Pancreas (tissue), 10 donors: ENCODE results near the gene DNER. TPM values are rescaled to one million over a fixed set of nuclear protein-coding genes. Genes with fewer than 3 reads are reported as not detected.

ENCODE experiments used
- ATAC-seq, 4 donors: fragments of 200-7000 bp; cut with Tn5 transposase; one replicate each; pipeline versions ENCODE4 v1.8.0 to v1.9.1; 2020; ENCODE audit warnings: mild to moderate bottlenecking in 4 of 4, moderate library complexity in 4 of 4
- DNase-seq, 6 donors: peaks; one replicate each; pipeline ENCODE4 v3.0.0-alpha.2; 2020
- FAIRE-seq: peaks from 2 replicates; lab custom pipeline; 2012; peaks lifted over from hg19 to GRCh38; lab: Jason Lieb, UNC
- H3K27ac ChIP-seq, 4 donors: fragments of 200-600 bp; sonication (generic); 1 replicate in 3 of 4; 2 replicates in 1 of 4; pipeline versions ENCODE4 v1.5.0 to v1.8.0; 2020
- H3K27me3 ChIP-seq, 4 donors: fragments of 200-600 bp; one replicate each; pipeline ENCODE4 v1.8.0; 2021
- H3K36me3 ChIP-seq, 3 donors: fragments of 200-600 bp; sonication (generic) in 1 of 3; one replicate each; pipeline versions ENCODE4 v1.5.0 to v1.8.0; 2020 to 2021
- H3K4me1 ChIP-seq, 3 donors: fragments of 200-600 bp; one replicate each; pipeline ENCODE4 v1.8.0; 2021
- H3K4me3 ChIP-seq, 4 donors: fragments of 200-600 bp; sonication (generic) in 2 of 4; one replicate each; pipeline versions ENCODE4 v1.5.0 to v1.8.0; 2020 to 2021
- H3K9me3 ChIP-seq, 4 donors: fragments of 200-600 bp; one replicate each; pipeline ENCODE4 v1.8.0; 2021
- WGBS, 2 donors: extraction: QIAGEN DNeasy Blood & Tissue Kit; methylation state at CpG; one replicate each; pipeline ENCODE4 v1.1.7; 2013; 5-methylcytosine and 5-hydroxymethylcytosine counted together
- intact Hi-C, 3 donors: fragments of 100-400 bp; cut with DNase I; formaldehyde crosslinking; loops; one replicate each; pipeline versions ENCODE4 v1.11.1 to v1.14.2; 2022
- polyA plus RNA-seq, 2 donors: library from polyadenylated mRNA; stranded (reverse); fragments of 200-250 nt; gene quantifications; one replicate each; pipeline ENCODE4 v1.2.3, GENCODE V29; 2013
- total RNA-seq, 6 donors: library from RNA; stranded (reverse); fragmentation: NEBNext Ultra II Directional in 4 of 6; extraction: Animal tissue kit (Norgen Biotek cat#: 25700) in 4 of 6; gene quantifications; one replicate each; pipeline versions ENCODE4 v1.2.1 to v1.2.4, GENCODE V29; 2021 to 2023
- TF ChIP-seq, protein P1 (sequence below), 4 donors: fragments of 200-600 bp; sonication (generic) in 3 of 4; IDR thresholded peaks; one replicate each; pipeline versions ENCODE4 v1.5.0 to v1.8.0; 2021; ENCODE audit warnings: antibody characterized with exemption in 4 of 4
- donor health status: healthy with polysubstance abuse.
- donor health status: DM: no; HTN: no; CAD: no; lungs with moderate emphysema.
- donor health status: DM: no; HTN: no; CAD: no.
- donor health status: control.
- donor health status: control.
- donor health status: Bipolar disorder and iron deficiency.
- donor health status: DM: yes; HTN: yes; CAD: no.
- donor health status: DM: no; HTN: no; CAD: no.
- donor health status: DM: no; HTN: no; CAD: no.
- donor health status: DM: yes; HTN: yes; CAD: no.

The DNER gene
- total and polyA plus RNA-seq, 8 donors: 0.25 to 2.3 (median 0.44) TPM

DNA sequence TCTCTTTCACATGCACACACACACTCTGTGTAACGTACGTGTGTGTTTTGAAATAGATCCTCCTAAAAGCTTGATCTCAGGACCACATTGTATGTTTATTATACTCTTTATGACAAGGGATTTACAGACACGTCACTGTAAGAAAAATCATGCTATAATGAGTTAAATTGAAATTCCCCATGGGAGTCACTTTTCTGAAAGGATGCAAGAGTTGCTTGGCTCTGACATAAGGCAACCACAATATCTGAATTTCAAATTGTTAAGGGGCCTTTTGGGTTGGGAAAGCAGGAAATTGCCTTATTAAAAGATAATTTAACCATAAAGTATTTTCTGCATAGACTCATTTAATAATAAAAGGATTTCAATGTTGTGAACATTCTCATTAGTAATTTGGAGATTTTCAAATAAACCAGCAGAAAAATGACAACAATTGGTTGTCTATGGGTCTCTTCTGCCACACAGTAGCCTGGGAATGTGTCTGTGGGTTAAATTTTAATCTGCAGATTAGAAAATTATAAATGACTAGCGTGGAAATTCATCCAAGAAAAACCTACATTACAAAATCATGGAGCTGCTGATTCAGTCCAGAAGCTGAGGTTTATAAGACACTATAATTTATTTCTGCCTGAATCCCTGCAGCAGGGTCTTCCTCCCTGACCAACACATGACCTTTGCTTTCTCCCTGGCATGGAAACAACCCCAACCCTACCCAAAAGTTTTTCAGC lies 367.4 kb downstream of the DNER start:
- Histone ChIP-seq H3K27me3 (no peaks in the 10 kb centered on the region), H3K4me3 (no peak overlapping the region), H3K4me1 (no peaks in the 10 kb centered on the region), H3K9me3 (no peaks in the 10 kb centered on the region), H3K27ac (no peak overlapping the region), H3K36me3 (no peaks in the 10 kb centered on the region)
- WGBS, 2 donors: 42 to 50% methylated on average over 4 of the region's 4 CpGs
- no peak for ATAC-seq
- TF ChIP-seq, protein P1, sequence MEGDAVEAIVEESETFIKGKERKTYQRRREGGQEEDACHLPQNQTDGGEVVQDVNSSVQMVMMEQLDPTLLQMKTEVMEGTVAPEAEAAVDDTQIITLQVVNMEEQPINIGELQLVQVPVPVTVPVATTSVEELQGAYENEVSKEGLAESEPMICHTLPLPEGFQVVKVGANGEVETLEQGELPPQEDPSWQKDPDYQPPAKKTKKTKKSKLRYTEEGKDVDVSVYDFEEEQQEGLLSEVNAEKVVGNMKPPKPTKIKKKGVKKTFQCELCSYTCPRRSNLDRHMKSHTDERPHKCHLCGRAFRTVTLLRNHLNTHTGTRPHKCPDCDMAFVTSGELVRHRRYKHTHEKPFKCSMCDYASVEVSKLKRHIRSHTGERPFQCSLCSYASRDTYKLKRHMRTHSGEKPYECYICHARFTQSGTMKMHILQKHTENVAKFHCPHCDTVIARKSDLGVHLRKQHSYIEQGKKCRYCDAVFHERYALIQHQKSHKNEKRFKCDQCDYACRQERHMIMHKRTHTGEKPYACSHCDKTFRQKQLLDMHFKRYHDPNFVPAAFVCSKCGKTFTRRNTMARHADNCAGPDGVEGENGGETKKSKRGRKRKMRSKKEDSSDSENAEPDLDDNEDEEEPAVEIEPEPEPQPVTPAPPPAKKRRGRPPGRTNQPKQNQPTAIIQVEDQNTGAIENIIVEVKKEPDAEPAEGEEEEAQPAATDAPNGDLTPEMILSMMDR (IDR thresholded peaks at IDR 0.05): no peak
- FAIRE-seq: no peak
- intact Hi-C loops: no loop called here
- DNase-seq: no peak

- no peak for DNase-seq
- 65 to 72% methylated on average over 4 of the region's 4 CpGs for WGBS, 2 donors
- Histone ChIP-seq H3K36me3 (no peaks in the 10 kb centered on the region), H3K27ac (no peak overlapping the region), H3K9me3 (no peaks in the 10 kb centered on the region), H3K4me3 (no peak overlapping the region), H3K27me3 (no peaks in the 10 kb centered on the region), H3K4me1 (no peaks in the 10 kb centered on the region)
- intact Hi-C loops: no loop called here
- no peak for ATAC-seq
- no peak for FAIRE-seq
- TF ChIP-seq, protein P1 (IDR thresholded peaks at IDR 0.05): no peak
Observed at GRCh38 chr2:229344955-229345354, 369.4 kb downstream of the DNER start.

- intact Hi-C loops: no loop called here
- no peak for FAIRE-seq
- H3K4me3 ChIP-seq: no peak overlapping the region
Observed at GRCh38 chr2:229344151-229344551, 370.2 kb downstream of the DNER start.

DNA sequence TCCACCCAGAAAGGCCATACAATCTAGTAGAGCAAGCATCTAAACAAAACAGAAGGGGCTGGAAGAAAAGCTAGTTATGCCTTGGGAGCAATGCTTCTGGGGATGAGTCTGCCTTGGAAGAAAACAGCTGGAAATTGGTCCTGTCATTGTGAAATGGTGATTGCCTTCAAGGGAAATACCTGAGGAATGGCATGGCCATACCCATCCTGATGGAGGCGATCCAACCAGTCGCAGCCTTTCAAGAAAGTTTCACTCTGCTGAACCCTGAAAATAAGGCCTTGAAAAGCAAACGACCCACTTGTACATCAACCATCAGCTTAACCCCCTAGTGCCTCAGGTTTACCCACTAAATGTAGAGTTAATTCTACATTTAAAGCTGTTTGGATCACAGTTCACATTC lies 370.7 kb downstream of the DNER start:
- ATAC-seq: no peak
- FAIRE-seq: no peak
- H3K27ac ChIP-seq: no peak overlapping the region
- intact Hi-C loops: no loop called here
- no peak overlapping the region for H3K4me3 ChIP-seq
- no peaks in the 10 kb centered on the region for H3K4me1 ChIP-seq
- TF ChIP-seq, protein P1 (IDR thresholded peaks at IDR 0.05): no peak
- H3K9me3 ChIP-seq: no peaks in the 10 kb centered on the region
- H3K36me3 ChIP-seq: no peaks in the 10 kb centered on the region
- 62 to 75% methylated on average over 3 of the region's 3 CpGs for WGBS, 2 donors
- no peak for DNase-seq
- no peaks in the 10 kb centered on the region for H3K27me3 ChIP-seq

More at GRCh38 chr2:229344151-229344551, 370.2 kb downstream of the DNER start:
- Histone ChIP-seq H3K4me1 (no peaks in the 10 kb centered on the region), H3K27ac (no peak overlapping the region), H3K27me3 (no peaks in the 10 kb centered on the region), H3K9me3 (no peaks in the 10 kb centered on the region), H3K36me3 (no peaks in the 10 kb centered on the region)
- no peak for DNase-seq
- ATAC-seq: no peak
- WGBS, 2 donors: 70 to 71% methylated on average over 6 of the region's 6 CpGs
- TF ChIP-seq, protein P1 (IDR thresholded peaks at IDR 0.05): no peak

GRCh38 chr2:229342376-229342775 lies 372.0 kb downstream of the DNER start:
- 11 to 22% methylated on average over 4 of the region's 4 CpGs for WGBS, 2 donors
- H3K27ac ChIP-seq: no peak overlapping the region
- H3K9me3 ChIP-seq: no peaks in the 10 kb centered on the region
- H3K36me3 ChIP-seq: no peaks in the 10 kb centered on the region
- peak in 4 of 6 donors; percentile 13 to 66 (median 28) for DNase-seq
- no peaks in the 10 kb centered on the region for H3K27me3 ChIP-seq
- no peak for FAIRE-seq
- H3K4me3 ChIP-seq: no peak overlapping the region
- ATAC-seq: peak in 2 of 4 donors; percentile 28 to 57
- intact Hi-C loops: no loop called here
- H3K4me1 ChIP-seq: no peaks in the 10 kb centered on the region
- TF ChIP-seq, protein P1 (IDR thresholded peaks at IDR 0.05): peak in 1 of 4 donors; percentile 10
